Lower lobe of right lung (tissue), 2 donors: ENCODE results near the gene ADAMTS17. TPM values are rescaled to one million over a fixed set of nuclear protein-coding genes. Genes with fewer than 3 reads are reported as not detected.

Source experiments
- ATAC-seq, 2 donors: fragments of 200-7000 bp; cut with Tn5 transposase; one replicate each; pipeline ENCODE4 v1.9.1; 2020 to 2022; ENCODE audit warnings: mild to moderate bottlenecking in 2 of 2, moderate library complexity in 2 of 2
- DNase-seq: peaks from one replicate; pipeline ENCODE4 v3.0.0-alpha.2; 2020
- H3K27ac ChIP-seq: fragments of 200-600 bp; one replicate; pipeline ENCODE4 v1.8.0; 2022
- H3K27me3 ChIP-seq: fragments of 200-600 bp; one replicate; pipeline ENCODE4 v1.8.0; 2022; ENCODE audit warnings: low read depth
- H3K36me3 ChIP-seq: fragments of 200-600 bp; one replicate; pipeline ENCODE4 v1.8.0; 2022; ENCODE audit warnings: mild to moderate bottlenecking
- H3K4me1 ChIP-seq: fragments of 200-600 bp; one replicate; pipeline ENCODE4 v1.8.0; 2022
- H3K4me3 ChIP-seq: fragments of 200-600 bp; one replicate; pipeline ENCODE4 v1.8.0; 2022; ENCODE audit warnings: mild to moderate bottlenecking
- H3K9me3 ChIP-seq: fragments of 200-600 bp; one replicate; pipeline ENCODE4 v1.8.0; 2022
- intact Hi-C: fragments of 100-400 bp; cut with DNase I; formaldehyde crosslinking; loops from one replicate; pipeline ENCODE4 v1.11.0; 2022
- total RNA-seq: library from RNA; stranded (reverse); fragmentation: NEBNext Ultra II Directional; extraction: Animal tissue kit (Norgen Biotek cat#: 25700); gene quantifications from one replicate; pipeline ENCODE4 v1.2.1, GENCODE V29; 2021
- TF ChIP-seq, protein P1 (sequence below): fragments of 200-600 bp; IDR thresholded peaks from one replicate; pipeline ENCODE4 v1.8.0; 2022; ENCODE audit warnings: antibody characterized with exemption, mild to moderate bottlenecking
- donor health status: DM: no; HTN: yes; CAD: no; lungs with severe emphysema.

ADAMTS17 gene
- total RNA-seq, 1 donor from 2014 or later = 3.0 TPM

DNA sequence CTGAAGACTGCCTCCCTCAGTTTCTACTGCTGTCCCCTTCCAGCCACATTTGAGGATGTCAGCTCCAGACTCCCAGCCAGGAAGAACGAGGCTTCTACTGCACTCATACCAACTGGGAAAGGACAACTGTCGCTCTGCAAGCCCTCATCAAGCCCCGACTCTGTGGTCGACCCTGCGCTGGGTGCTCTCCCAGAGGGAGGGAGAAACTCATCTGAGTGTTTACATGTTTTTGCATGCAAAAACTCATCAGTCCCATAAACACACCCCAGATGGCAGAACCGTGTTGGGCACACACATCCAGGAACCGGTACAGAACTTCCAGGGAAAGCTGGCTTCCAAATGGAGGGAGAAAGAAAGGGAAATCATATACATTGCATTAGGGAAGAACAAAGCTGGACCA is 43.5 kb downstream of the ADAMTS17 start:
- H3K27me3 ChIP-seq = no peaks in the 10 kb centered on the region
- H3K36me3 ChIP-seq = no peaks in the 10 kb centered on the region
- no peak for DNase-seq
- H3K27ac ChIP-seq = no peak overlapping the region
- H3K4me3 ChIP-seq = no peak overlapping the region
- TF ChIP-seq, protein P1, sequence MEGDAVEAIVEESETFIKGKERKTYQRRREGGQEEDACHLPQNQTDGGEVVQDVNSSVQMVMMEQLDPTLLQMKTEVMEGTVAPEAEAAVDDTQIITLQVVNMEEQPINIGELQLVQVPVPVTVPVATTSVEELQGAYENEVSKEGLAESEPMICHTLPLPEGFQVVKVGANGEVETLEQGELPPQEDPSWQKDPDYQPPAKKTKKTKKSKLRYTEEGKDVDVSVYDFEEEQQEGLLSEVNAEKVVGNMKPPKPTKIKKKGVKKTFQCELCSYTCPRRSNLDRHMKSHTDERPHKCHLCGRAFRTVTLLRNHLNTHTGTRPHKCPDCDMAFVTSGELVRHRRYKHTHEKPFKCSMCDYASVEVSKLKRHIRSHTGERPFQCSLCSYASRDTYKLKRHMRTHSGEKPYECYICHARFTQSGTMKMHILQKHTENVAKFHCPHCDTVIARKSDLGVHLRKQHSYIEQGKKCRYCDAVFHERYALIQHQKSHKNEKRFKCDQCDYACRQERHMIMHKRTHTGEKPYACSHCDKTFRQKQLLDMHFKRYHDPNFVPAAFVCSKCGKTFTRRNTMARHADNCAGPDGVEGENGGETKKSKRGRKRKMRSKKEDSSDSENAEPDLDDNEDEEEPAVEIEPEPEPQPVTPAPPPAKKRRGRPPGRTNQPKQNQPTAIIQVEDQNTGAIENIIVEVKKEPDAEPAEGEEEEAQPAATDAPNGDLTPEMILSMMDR = no peak
- intact Hi-C loops = no loop called here
- H3K4me1 ChIP-seq = no peaks in the 10 kb centered on the region
- ATAC-seq = no peak
- H3K9me3 ChIP-seq = peaks cover 4% of the 10 kb centered on the region

DNA sequence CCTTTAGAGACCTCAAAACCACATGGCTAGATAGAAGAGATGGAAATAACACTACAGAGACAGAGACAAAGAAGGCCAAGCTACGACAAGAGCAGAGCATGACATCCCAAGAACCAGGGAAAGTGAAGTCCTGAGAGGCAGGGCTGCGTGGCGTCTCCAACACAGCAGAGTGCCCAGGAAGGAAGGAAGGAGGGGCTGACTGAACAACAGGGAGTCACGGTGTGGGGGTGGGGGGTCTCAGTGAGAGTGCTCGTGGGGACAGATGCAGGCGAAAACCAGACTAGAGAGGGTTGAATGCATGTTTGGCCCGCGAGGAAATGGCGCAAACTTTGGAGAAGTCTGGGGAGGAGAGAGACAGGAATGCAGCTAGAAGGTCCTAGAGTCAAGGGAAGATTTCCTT is 44.0 kb downstream of the ADAMTS17 start:
- H3K27me3 ChIP-seq = no peaks in the 10 kb centered on the region
- TF ChIP-seq, protein P1 = no peak
- no peak overlapping the region for H3K27ac ChIP-seq
- H3K4me1 ChIP-seq = no peaks in the 10 kb centered on the region
- H3K9me3 ChIP-seq = peaks cover 4% of the 10 kb centered on the region
- ATAC-seq (no peak), DNase-seq (no peak)
- no peaks in the 10 kb centered on the region for H3K36me3 ChIP-seq
- intact Hi-C loops = no loop called here
- no peak overlapping the region for H3K4me3 ChIP-seq

DNA sequence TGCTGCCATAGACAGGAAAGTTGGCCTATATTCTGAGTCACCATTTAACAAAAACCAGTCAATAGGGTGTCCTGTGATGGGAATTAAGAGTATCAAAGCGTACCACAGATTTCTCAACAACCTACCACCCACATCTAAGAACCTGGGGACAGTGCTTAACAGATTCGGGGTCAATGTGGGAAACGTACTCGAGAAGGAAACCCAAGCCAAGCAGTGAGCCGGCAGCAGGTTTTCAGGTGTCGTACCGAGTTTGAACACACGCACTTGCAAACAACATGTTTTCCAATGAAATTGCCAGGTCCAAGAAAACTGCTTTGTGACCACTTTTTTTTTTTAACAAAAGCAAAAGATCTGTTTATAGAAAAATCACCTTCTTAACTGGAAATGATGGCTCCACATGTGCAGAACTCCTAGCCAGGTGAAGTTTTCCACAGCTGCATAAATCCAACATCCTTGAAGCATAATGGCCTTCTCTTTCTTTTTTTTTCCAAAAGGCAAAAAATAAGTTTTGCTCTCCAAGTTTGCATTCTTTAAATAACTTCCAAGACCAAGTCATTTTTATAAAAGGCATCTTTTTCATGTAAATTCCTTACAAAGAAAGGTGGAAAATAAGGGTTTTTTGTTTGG is 45.7 kb downstream of the ADAMTS17 start:
- Histone ChIP-seq H3K27me3 (no peaks in the 10 kb centered on the region), H3K9me3 (no peaks in the 10 kb centered on the region), H3K4me3 (no peak overlapping the region), H3K36me3 (no peaks in the 10 kb centered on the region), H3K27ac (no peak overlapping the region), H3K4me1 (no peaks in the 10 kb centered on the region)
- ATAC-seq = no peak
- TF ChIP-seq, protein P1 = no peak
- no peak for DNase-seq
- intact Hi-C loops = no loop called here

DNA sequence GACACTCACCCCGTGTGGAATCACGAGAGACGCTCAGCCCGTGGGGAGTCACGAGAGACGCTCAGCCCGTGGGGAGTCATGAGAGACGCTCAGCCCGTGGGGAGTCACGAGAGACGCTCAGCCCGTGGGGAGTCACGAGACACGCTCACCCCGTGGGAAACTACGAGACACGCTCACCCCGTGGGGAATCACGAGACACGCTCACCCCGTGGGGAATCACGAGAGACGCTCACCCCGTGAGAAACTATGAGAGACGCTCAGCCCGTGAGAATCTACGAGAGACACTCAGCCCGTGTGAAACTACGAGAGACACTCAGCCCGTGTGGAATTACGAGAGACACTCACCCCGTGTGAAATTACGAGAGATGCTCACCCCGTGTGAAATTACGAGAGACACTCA is 49.8 kb downstream of the ADAMTS17 start:
- intact Hi-C loops = no loop called here
- H3K27me3 ChIP-seq = no peaks in the 10 kb centered on the region
- H3K4me1 ChIP-seq = no peaks in the 10 kb centered on the region
- TF ChIP-seq, protein P1 = no peak
- no peaks in the 10 kb centered on the region for H3K36me3 ChIP-seq
- no peak overlapping the region for H3K27ac ChIP-seq
- H3K9me3 ChIP-seq = no peaks in the 10 kb centered on the region
- ATAC-seq = no peak
- H3K4me3 ChIP-seq = no peak overlapping the region
- no peak for DNase-seq

DNA sequence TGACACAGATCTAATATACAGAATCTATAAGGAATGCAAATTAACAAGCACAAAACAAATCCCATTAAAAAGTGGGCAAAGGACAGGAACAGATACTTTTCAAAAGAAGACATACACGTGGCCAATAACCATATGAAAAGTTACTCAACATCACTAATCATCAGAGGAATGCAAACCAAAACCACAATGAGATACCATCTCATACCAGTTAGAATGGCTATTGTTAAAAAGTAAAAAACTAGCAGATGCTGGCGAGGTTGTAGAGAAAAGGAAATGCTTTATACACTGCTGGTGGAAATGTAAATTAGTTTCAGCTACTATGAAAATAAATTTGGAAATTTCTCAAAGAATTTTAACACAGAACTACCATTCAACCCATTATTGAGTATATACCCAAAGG is 50.7 kb downstream of the ADAMTS17 start:
- no peak overlapping the region for H3K4me3 ChIP-seq
- no peak overlapping the region for H3K27ac ChIP-seq
- no peak for ATAC-seq
- no peak for DNase-seq
- H3K4me1 ChIP-seq = no peaks in the 10 kb centered on the region
- H3K9me3 ChIP-seq = no peaks in the 10 kb centered on the region
- H3K27me3 ChIP-seq = no peaks in the 10 kb centered on the region
- intact Hi-C loops = no loop called here
- no peaks in the 10 kb centered on the region for H3K36me3 ChIP-seq
- TF ChIP-seq, protein P1 = no peak
